GM12878 (cell line): ENCODE data around the gene VPS45.

Experiments used
- BCL3 ChIP-seq: IDR thresholded peaks from 2 replicates; pipeline ENCODE4 v1.6.1; 2011; ENCODE audit warnings: borderline replicate concordance, low read depth, mild to moderate bottlenecking, moderate library complexity, low read length; ENCODE audit not compliant: insufficient read depth, poor library complexity, severe bottlenecking
- CHD4 ChIP-seq: fragments of 200-600 bp; sonication (generic); IDR thresholded peaks from 2 replicates; pipeline ENCODE4 v1.6.1; 2016; ENCODE audit warnings: mild to moderate bottlenecking
- CTCF ChIP-seq, 3 experiments: IDR thresholded peaks in 2 of 3; conservative IDR thresholded peaks in 1 of 3; 2 replicates each; pipeline ENCODE4 v1.5.1; 2011; ENCODE audit warnings: low read depth in 3 of 3, low read length in 3 of 3, mild to moderate bottlenecking in 3 of 3, control low read depth in 2 of 3, moderate library complexity in 2 of 3, inconsistent platforms in 1 of 3, mixed read lengths in 1 of 3; ENCODE audit not compliant: control insufficient read depth in 2 of 3, insufficient read depth in 1 of 3; ENCODE audit errors: extremely low read depth in 1 of 3
- POLR2AphosphoS5 ChIP-seq: IDR thresholded peaks from 2 replicates; pipeline ENCODE4 v1.6.1; 2011; ENCODE audit warnings: mild to moderate bottlenecking, low read length, inconsistent platforms
- RCOR1 ChIP-seq: conservative IDR thresholded peaks from 2 replicates; pipeline ENCODE4 v1.6.1; 2012; ENCODE audit warnings: low read depth, low read length, improper control_type of control experiment

- no peak for TF ChIP-seq CTCF (IDR thresholded peaks at IDR 0.05 in 2 of 3, conservative IDR thresholded peaks at IDR 0.05 in 1 of 3; ENCODE audit: control insufficient read depth in 2 of 3, extremely low read depth in 1 of 3, insufficient read depth in 1 of 3, low read depth in 3 of 3, low read length in 3 of 3)
- no peak for TF ChIP-seq BCL3
- no peak for TF ChIP-seq POLR2AphosphoS5
- TF ChIP-seq CHD4 = no peak
- no peak for TF ChIP-seq RCOR1
These were observed 7.3 kb upstream of the VPS45 start for GRCh38 chr1:150060260-150060659.
